ENCODE measurements around the gene PRPF4.

The PRPF4 gene

DNA sequence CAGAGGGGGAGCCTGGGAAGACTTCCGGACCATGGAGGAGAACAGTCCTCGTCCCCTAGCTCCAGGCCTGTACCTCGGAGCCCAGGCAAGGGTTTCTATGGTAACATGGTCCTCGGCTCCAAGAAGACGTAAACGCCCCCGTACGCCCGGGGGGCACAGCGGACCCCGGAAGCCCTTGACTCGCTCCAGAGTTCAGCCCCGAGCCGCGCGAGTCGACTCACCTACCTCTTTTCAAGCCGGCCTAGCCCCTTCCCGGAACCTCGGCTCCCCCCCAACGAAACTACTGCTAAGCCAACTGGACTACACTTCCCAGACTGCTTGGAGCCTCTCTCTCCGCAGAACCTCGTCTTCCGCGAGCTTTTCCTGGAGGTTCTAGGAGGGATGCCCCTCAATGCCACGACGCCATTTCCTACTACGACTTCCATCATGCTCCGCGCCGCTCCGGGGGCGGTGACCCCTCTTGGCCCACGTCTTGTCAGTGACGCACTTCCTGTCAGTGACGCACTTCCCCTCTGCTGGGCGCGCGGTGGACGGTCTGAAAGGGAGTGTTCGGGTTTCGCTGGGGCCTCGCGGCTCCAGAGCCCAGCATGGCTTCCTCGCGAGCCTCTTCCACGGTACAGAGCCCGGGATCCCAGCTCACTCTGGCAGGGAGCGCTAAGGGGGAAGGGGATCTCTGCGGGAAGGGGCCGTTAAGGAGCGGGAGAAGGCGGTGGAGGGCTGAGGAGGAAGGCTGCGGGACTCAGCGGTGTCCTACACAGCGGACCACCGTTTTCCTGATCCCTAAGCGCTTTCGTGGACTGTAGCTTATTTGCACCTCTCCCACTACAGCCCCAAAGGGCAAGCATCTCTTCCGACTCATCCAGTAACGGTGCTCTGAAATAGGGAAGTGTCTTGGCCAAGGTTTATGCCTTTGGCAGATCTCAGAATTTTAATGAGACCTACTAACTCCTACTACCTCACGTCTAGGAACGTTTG lies at the start of gene PRPF4, which contains the start of gene CDC26:
TSS of gene PRPF4 (plus strand) at position 502 of the 975 bp plus-strand sequence. CDS start at position 588, 86 bp downstream.
TSS of gene CDC26 (minus strand) at position 416 of the 975 bp plus-strand sequence. CDS start 3,065 bp downstream, outside the sequence.
- peak; percentile 97 for TF ChIP-seq EGR1 (IDR thresholded peaks at IDR 0.05)
- TF ChIP-seq CEBPB (IDR thresholded peaks at IDR 0.05): no peak
- TF ChIP-seq YY1 (IDR thresholded peaks at IDR 0.05; ENCODE audit: low read depth): peak; percentile 88
- TF ChIP-seq, protein P1, sequence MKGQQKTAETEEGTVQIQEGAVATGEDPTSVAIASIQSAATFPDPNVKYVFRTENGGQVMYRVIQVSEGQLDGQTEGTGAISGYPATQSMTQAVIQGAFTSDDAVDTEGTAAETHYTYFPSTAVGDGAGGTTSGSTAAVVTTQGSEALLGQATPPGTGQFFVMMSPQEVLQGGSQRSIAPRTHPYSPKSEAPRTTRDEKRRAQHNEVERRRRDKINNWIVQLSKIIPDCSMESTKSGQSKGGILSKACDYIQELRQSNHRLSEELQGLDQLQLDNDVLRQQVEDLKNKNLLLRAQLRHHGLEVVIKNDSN (IDR thresholded peaks at IDR 0.05): no peak; the same call in 1 of the 2 replicates
- peak; percentile 75 for TF ChIP-seq TCF12 (IDR thresholded peaks at IDR 0.05; ENCODE audit: low read depth)
- TF ChIP-seq CREB1 (IDR thresholded peaks at IDR 0.05; ENCODE audit: low read depth): peak; percentile 96
- TF ChIP-seq, protein P2, sequence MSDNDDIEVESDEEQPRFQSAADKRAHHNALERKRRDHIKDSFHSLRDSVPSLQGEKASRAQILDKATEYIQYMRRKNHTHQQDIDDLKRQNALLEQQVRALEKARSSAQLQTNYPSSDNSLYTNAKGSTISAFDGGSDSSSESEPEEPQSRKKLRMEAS (IDR thresholded peaks at IDR 0.05): peak; percentile 86
- peak; percentile 77 for TF ChIP-seq NFIC (IDR thresholded peaks at IDR 0.05)
- TF ChIP-seq TAF1 (IDR thresholded peaks at IDR 0.05; ENCODE audit: low read depth): peak; percentile 91
- TF ChIP-seq TEAD4 (IDR thresholded peaks at IDR 0.05): no peak
- no peak for TF ChIP-seq ZBTB7A (IDR thresholded peaks at IDR 0.05; ENCODE audit: low read depth)

DNA sequence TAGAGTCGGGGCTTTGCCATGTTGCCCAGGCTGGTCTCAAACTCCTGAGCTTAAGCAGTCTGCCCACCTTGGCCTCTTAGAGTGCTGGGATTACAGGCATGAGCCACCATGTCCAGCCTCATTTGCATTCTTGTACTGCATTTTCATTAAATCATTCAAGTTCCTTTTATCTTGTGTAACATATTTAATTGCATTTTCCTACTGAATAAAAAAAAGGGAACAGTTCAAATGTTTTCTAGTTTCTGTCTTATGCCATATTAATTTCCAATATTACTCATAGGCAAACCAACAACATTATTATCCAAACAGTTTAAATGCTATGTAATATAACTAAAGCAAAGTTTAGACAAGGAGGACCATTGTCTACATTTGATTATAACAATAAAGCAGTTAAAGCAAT lies 48.0 kb upstream of the PRPF4 start:
- TF ChIP-seq CREB1 (IDR thresholded peaks at IDR 0.05; ENCODE audit: low read depth): no peak
- TF ChIP-seq YY1 (IDR thresholded peaks at IDR 0.05; ENCODE audit: low read depth): no peak
- TF ChIP-seq ZBTB7A (IDR thresholded peaks at IDR 0.05; ENCODE audit: low read depth): no peak
- no peak for TF ChIP-seq TEAD4 (IDR thresholded peaks at IDR 0.05)
- TF ChIP-seq TCF12 (IDR thresholded peaks at IDR 0.05; ENCODE audit: low read depth): no peak
- TF ChIP-seq EGR1 (IDR thresholded peaks at IDR 0.05): no peak

DNA sequence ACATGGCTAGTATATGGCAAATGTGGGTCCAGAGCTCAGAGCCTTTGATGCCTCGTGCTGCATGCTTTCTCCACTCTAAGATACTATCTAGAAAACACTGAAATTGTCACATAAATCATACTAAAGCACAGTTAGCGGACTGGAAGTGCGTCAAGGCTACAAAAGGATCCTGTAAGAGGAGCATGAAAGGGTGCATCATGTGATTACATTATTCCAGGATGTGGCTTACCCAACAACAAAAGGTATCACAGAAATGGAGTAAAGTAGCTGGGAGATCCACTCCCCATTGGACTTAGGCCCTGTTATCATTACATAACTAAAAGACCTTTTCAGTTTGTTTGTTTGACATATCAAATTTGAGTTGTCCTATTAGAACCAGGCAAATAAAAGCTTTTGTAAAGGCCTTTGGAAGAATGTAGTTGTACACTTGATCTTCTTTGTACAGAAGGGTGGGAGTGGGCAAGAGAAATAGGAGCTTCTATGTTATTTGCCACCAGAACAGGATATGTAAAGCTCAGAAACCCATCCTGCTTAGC lies 47.3 kb upstream of the PRPF4 start:
- TF ChIP-seq, protein P2 (IDR thresholded peaks at IDR 0.05): no peak
- TF ChIP-seq, protein P1 (IDR thresholded peaks at IDR 0.05): no peak
- no peak for TF ChIP-seq RAD21 (IDR thresholded peaks at IDR 0.05; ENCODE audit: low read depth)
- TF ChIP-seq YY1 (IDR thresholded peaks at IDR 0.05; ENCODE audit: low read depth): no peak
- no peak for TF ChIP-seq FOXM1 (IDR thresholded peaks at IDR 0.05; ENCODE audit: borderline replicate concordance, low read depth)
- TF ChIP-seq ZBTB7A (IDR thresholded peaks at IDR 0.05; ENCODE audit: low read depth): no peak
- TF ChIP-seq TCF12 (IDR thresholded peaks at IDR 0.05; ENCODE audit: low read depth): no peak
- TF ChIP-seq EGR1 (IDR thresholded peaks at IDR 0.05): no peak
- TF ChIP-seq CEBPB (IDR thresholded peaks at IDR 0.05): no peak

DNA sequence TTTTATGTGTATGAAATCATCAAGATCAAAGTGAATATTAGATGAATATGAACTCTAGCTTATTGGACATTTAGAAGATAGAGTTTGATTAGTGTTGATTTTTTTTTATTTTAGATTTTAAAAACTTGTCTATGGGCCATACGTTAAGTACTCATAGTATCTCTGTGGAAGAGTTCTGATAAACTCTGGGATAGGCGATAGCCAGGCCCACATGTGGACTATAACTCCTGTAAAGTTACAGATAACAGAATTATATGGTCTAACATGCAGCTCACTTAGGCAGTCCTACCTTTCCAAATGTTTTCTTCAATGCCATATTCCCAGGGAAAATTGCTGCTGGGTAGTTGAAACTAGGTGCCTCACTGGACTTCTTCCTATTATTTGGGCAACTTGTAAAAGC lies 43.8 kb upstream of the PRPF4 start:
- TF ChIP-seq CREB1 (IDR thresholded peaks at IDR 0.05; ENCODE audit: low read depth) (no peak), ZBTB7A (IDR thresholded peaks at IDR 0.05; ENCODE audit: low read depth) (no peak), EGR1 (IDR thresholded peaks at IDR 0.05) (no peak), CEBPB (IDR thresholded peaks at IDR 0.05) (no peak), NFIC (IDR thresholded peaks at IDR 0.05) (no peak), YY1 (IDR thresholded peaks at IDR 0.05; ENCODE audit: low read depth) (no peak), FOXM1 (IDR thresholded peaks at IDR 0.05; ENCODE audit: borderline replicate concordance, low read depth) (no peak), TAF1 (IDR thresholded peaks at IDR 0.05; ENCODE audit: low read depth) (no peak)
- TF ChIP-seq, protein P3, sequence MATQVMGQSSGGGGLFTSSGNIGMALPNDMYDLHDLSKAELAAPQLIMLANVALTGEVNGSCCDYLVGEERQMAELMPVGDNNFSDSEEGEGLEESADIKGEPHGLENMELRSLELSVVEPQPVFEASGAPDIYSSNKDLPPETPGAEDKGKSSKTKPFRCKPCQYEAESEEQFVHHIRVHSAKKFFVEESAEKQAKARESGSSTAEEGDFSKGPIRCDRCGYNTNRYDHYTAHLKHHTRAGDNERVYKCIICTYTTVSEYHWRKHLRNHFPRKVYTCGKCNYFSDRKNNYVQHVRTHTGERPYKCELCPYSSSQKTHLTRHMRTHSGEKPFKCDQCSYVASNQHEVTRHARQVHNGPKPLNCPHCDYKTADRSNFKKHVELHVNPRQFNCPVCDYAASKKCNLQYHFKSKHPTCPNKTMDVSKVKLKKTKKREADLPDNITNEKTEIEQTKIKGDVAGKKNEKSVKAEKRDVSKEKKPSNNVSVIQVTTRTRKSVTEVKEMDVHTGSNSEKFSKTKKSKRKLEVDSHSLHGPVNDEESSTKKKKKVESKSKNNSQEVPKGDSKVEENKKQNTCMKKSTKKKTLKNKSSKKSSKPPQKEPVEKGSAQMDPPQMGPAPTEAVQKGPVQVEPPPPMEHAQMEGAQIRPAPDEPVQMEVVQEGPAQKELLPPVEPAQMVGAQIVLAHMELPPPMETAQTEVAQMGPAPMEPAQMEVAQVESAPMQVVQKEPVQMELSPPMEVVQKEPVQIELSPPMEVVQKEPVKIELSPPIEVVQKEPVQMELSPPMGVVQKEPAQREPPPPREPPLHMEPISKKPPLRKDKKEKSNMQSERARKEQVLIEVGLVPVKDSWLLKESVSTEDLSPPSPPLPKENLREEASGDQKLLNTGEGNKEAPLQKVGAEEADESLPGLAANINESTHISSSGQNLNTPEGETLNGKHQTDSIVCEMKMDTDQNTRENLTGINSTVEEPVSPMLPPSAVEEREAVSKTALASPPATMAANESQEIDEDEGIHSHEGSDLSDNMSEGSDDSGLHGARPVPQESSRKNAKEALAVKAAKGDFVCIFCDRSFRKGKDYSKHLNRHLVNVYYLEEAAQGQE (IDR thresholded peaks at IDR 0.05; ENCODE audit: low read depth): no peak

DNA sequence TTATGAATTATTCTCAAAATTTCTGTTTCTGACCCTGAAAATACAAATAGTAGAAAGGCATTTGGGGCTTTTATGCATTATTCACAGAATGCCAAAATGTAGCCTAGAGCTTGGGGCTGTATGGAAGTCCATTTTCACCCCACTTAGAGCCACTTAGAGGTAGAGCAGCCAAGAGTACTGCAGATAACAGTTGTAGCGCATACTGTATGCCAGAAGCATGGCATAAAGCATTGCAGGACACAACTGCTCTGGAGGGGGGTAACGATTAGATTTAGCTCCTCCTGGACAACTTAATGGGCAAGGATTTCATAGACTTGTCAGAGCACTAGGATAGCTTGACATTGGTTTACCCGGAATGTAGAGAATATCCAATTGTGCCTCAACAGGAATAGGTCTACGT lies 38.4 kb upstream of the PRPF4 start:
- TF ChIP-seq EGR1 (IDR thresholded peaks at IDR 0.05): no peak
- TF ChIP-seq YY1 (IDR thresholded peaks at IDR 0.05; ENCODE audit: low read depth): no peak
- TF ChIP-seq, protein P2 (IDR thresholded peaks at IDR 0.05): no peak
- no peak for TF ChIP-seq TEAD4 (IDR thresholded peaks at IDR 0.05)
- no peak for TF ChIP-seq RAD21 (IDR thresholded peaks at IDR 0.05; ENCODE audit: low read depth)
- TF ChIP-seq EP300 (IDR thresholded peaks at IDR 0.05; ENCODE audit: borderline replicate concordance): no peak
- TF ChIP-seq, protein P3 (IDR thresholded peaks at IDR 0.05; ENCODE audit: low read depth): no peak
- TF ChIP-seq NFIC (IDR thresholded peaks at IDR 0.05): no peak
- TF ChIP-seq TAF1 (IDR thresholded peaks at IDR 0.05; ENCODE audit: low read depth): no peak
- TF ChIP-seq TCF12 (IDR thresholded peaks at IDR 0.05; ENCODE audit: low read depth): no peak
- no peak for TF ChIP-seq CREB1 (IDR thresholded peaks at IDR 0.05; ENCODE audit: low read depth)
- TF ChIP-seq FOXM1 (IDR thresholded peaks at IDR 0.05; ENCODE audit: borderline replicate concordance, low read depth): no peak
- TF ChIP-seq ZBTB7A (IDR thresholded peaks at IDR 0.05; ENCODE audit: low read depth): no peak
- TF ChIP-seq, protein P1 (IDR thresholded peaks at IDR 0.05): no peak
- TF ChIP-seq CEBPB (IDR thresholded peaks at IDR 0.05): no peak

Data from Ishikawa (cell line).